Measurements from ENCODE around the gene OTOS.

Gene OTOS

GRCh38 chr2:240140920-240141319, 462 bp upstream of the OTOS start:
- H3K9ac ChIP-seq (ENCODE audit: low read depth, low read length) = no peak overlapping the region
- no peak overlapping the region for H3K4me2 ChIP-seq (ENCODE audit: low read length)
- no peaks in the 10 kb centered on the region for H3K36me3 ChIP-seq (ENCODE audit: insufficient read depth, low read length)
- H3K4me3 ChIP-seq (ENCODE audit: low read length) = no peak overlapping the region
- peaks cover 26% of the 10 kb centered on the region for H3K27me3 ChIP-seq (ENCODE audit: control insufficient read depth, insufficient read depth, low read length)
- H3K9me3 ChIP-seq (replicated peaks; ENCODE audit: low read length) = no peaks in the 10 kb centered on the region
- H3K4me1 ChIP-seq (ENCODE audit: control insufficient read depth, insufficient read depth, low read length) = peaks cover 4% of the 10 kb centered on the region

- Histone ChIP-seq H3K4me1 (ENCODE audit: control insufficient read depth, insufficient read depth, low read length) (peaks cover 10% of the 10 kb centered on the region), H3K9ac (ENCODE audit: low read depth, low read length) (no peak overlapping the region), H3K9me3 (replicated peaks; ENCODE audit: low read length) (no peaks in the 10 kb centered on the region), H3K27me3 (ENCODE audit: control insufficient read depth, insufficient read depth, low read length) (peaks cover 26% of the 10 kb centered on the region), H3K4me3 (ENCODE audit: low read length) (no peak overlapping the region), H3K36me3 (ENCODE audit: insufficient read depth, low read length) (no peaks in the 10 kb centered on the region), H3K4me2 (ENCODE audit: low read length) (no peak overlapping the region)
Measured at GRCh38 chr2:240139666-240140393, 628 bp downstream of the OTOS start.

DNA sequence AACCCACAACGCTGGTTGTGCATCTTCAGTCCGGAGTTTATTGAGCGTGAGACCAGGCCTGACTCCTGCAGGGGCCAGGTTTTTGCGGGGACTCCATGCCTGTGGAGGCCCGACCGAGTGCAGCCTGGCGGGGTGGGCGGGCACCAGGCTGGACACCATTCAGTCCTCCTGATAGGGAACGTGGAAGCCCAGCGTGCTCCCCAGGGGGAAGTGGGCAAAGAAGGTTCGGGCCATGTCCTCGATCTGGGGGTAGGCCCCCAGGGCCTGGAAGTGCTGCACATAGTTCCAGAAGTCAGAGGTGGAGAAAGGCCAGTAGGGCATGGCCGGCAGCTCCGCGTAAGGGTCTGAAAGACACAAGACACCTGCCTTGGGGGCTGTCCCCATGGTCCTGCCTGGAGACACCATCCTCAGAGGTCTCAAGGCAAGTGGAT, 1.4 kb downstream of the OTOS start:
- Histone ChIP-seq H3K4me1 (ENCODE audit: control insufficient read depth, insufficient read depth, low read length) (peaks cover 17% of the 10 kb centered on the region), H3K27me3 (ENCODE audit: control insufficient read depth, insufficient read depth, low read length) (peaks cover 26% of the 10 kb centered on the region)

GRCh38 chr2:240138254-240138984, 2.0 kb downstream of the OTOS start:
- Histone ChIP-seq H3K4me3 (ENCODE audit: low read length) (no peak overlapping the region), H3K27me3 (ENCODE audit: control insufficient read depth, insufficient read depth, low read length) (peaks cover 25% of the 10 kb centered on the region), H3K4me1 (ENCODE audit: control insufficient read depth, insufficient read depth, low read length) (peaks cover 17% of the 10 kb centered on the region), H3K9me3 (replicated peaks; ENCODE audit: low read length) (no peaks in the 10 kb centered on the region), H3K36me3 (ENCODE audit: insufficient read depth, low read length) (peaks cover 6% of the 10 kb centered on the region), H3K4me2 (ENCODE audit: low read length) (no peak overlapping the region), H3K9ac (ENCODE audit: low read depth, low read length) (no peak overlapping the region)

More for the DNA sequence above, 1.4 kb downstream of the OTOS start:
- Histone ChIP-seq H3K36me3 (ENCODE audit: insufficient read depth, low read length) (no peaks in the 10 kb centered on the region), H3K9ac (ENCODE audit: low read depth, low read length) (no peak overlapping the region), H3K4me2 (ENCODE audit: low read length) (no peak overlapping the region), H3K4me3 (ENCODE audit: low read length) (no peak overlapping the region), H3K9me3 (replicated peaks; ENCODE audit: low read length) (no peaks in the 10 kb centered on the region)

- Histone ChIP-seq H3K9ac (ENCODE audit: low read depth, low read length) (no peak overlapping the region), H3K4me2 (ENCODE audit: low read length) (no peak overlapping the region), H3K36me3 (ENCODE audit: insufficient read depth, low read length) (peaks cover 12% of the 10 kb centered on the region), H3K4me3 (ENCODE audit: low read length) (no peak overlapping the region), H3K9me3 (replicated peaks; ENCODE audit: low read length) (no peaks in the 10 kb centered on the region), H3K4me1 (ENCODE audit: control insufficient read depth, insufficient read depth, low read length) (peaks cover 17% of the 10 kb centered on the region), H3K27me3 (ENCODE audit: control insufficient read depth, insufficient read depth, low read length) (peaks cover 18% of the 10 kb centered on the region)
Measured at GRCh38 chr2:240137596-240138253, 2.7 kb downstream of the OTOS start.

DNA sequence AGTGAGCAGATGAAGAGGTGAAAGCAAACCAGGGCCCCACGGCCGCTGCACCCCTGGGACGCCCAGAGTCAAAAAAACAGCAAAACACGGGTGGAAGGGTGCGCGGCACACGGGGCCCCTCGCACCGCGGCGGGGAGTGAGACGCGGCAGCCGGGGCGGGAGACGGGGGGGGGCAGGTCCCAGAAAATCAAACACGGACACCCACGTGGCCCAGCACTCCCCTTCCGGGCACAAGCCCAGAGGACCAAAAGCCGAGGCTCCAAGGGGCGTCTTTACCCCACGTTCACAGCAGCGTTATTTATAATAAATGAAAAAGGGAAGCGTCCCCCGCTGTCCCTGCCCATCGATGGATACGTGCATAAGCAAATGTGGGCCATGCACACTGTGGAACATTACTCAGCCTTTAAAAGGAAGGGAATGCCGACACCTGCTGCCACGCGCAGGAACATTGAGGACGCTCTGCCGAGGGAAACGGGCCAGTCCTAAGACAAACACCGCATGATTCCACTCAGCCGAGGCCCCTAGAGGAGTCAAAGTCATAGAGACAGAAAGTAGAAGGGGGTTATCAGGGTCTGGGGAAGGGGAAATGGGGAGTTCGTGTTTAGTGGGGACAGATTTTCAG, 3.7 kb downstream of the OTOS start:
- Histone ChIP-seq H3K27me3 (ENCODE audit: control insufficient read depth, insufficient read depth, low read length) (peaks cover 10% of the 10 kb centered on the region), H3K9me3 (replicated peaks; ENCODE audit: low read length) (no peaks in the 10 kb centered on the region), H3K4me1 (ENCODE audit: control insufficient read depth, insufficient read depth, low read length) (peaks cover 17% of the 10 kb centered on the region), H3K4me3 (ENCODE audit: low read length) (peak overlapping the region; percentile 88), H3K36me3 (ENCODE audit: insufficient read depth, low read length) (peaks cover 22% of the 10 kb centered on the region), H3K9ac (ENCODE audit: low read depth, low read length) (peak overlapping the region; percentile 89), H3K4me2 (ENCODE audit: low read length) (peak overlapping the region; percentile 86)

DNA sequence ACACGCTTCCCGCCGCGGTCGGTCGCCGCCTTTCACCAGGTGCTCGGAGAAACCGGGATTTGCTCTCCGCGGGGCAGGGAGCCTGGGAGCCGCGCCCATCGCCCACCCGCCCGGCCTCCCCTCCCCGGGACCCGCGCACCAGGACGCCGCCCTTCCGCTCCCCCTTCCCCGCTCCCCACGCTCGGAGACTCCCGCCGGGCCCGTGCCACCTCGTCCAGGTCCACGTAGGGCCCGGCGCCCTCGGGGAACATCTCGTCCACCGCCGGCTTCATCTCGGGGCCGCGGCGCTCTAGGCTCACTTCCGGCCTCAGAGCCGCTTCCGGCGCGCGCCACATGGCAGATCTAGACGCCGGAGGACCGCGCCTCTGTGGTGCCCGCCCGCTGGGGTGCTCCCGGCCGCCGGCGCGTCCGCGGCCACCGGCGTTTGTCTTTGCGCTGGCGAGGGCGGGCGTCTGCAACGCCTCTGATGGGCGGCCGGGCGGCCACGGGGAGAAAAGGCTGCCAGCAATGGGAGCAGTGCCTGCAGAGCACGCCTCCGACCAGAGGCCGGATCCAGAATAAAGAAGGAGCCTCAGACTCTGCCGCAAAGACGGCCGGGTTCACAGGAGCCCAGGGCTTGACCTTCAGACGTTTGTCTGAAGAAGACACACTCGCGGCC, 4.3 kb downstream of the OTOS start, which contains the start of gene COPS9:
Gene COPS9, minus strand, starts transcription at position 293 of the 658 bp plus-strand sequence. Its CDS starts 21 bp downstream, at position 272.
- Histone ChIP-seq H3K9ac (ENCODE audit: low read depth, low read length) (peak within 1 kb of the TSS; percentile 89), H3K4me2 (ENCODE audit: low read length) (peak within 1 kb of the TSS; percentile 92), H3K36me3 (ENCODE audit: insufficient read depth, low read length) (peaks cover 27% of the 10 kb centered on the region), H3K4me1 (ENCODE audit: control insufficient read depth, insufficient read depth, low read length) (peaks cover 17% of the 10 kb centered on the region), H3K9me3 (replicated peaks; ENCODE audit: low read length) (no peaks in the 10 kb centered on the region), H3K27me3 (ENCODE audit: control insufficient read depth, insufficient read depth, low read length) (peaks cover 4% of the 10 kb centered on the region), H3K4me3 (ENCODE audit: low read length) (peak within 1 kb of the TSS; percentile 88)

DNA sequence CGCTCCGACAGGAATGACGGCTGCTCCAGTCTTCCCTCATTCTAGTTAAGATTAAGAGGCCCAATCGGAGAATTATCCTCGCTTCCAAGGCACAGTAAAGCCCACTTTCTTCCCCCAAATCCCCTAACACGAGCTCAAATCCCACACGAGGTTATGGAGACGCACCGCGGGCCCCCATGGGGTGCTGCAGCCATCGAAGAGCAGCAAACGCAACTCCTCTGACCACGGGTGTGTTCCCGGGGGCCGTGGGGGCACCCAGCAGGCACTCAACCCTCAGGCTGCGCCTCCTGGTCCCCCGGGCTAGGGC, 4.8 kb downstream of the OTOS start:
- peak overlapping the region; percentile 92 for H3K4me2 ChIP-seq (ENCODE audit: low read length)
- H3K27me3 ChIP-seq (ENCODE audit: control insufficient read depth, insufficient read depth, low read length) = no peaks in the 10 kb centered on the region
- H3K36me3 ChIP-seq (ENCODE audit: insufficient read depth, low read length) = peaks cover 32% of the 10 kb centered on the region
- H3K4me1 ChIP-seq (ENCODE audit: control insufficient read depth, insufficient read depth, low read length) = peaks cover 17% of the 10 kb centered on the region
- H3K9me3 ChIP-seq (replicated peaks; ENCODE audit: low read length) = no peaks in the 10 kb centered on the region
- H3K4me3 ChIP-seq (ENCODE audit: low read length) = peak overlapping the region; percentile 88
- H3K9ac ChIP-seq (ENCODE audit: low read depth, low read length) = peak overlapping the region; percentile 89

GRCh38 chr2:240134956-240135520, 5.4 kb downstream of the OTOS start:
- Histone ChIP-seq H3K4me3 (ENCODE audit: low read length) (peak overlapping the region; percentile 88), H3K9me3 (replicated peaks; ENCODE audit: low read length) (no peaks in the 10 kb centered on the region), H3K4me1 (ENCODE audit: control insufficient read depth, insufficient read depth, low read length) (peaks cover 17% of the 10 kb centered on the region), H3K36me3 (ENCODE audit: insufficient read depth, low read length) (peaks cover 38% of the 10 kb centered on the region), H3K27me3 (ENCODE audit: control insufficient read depth, insufficient read depth, low read length) (no peaks in the 10 kb centered on the region), H3K9ac (ENCODE audit: low read depth, low read length) (peak overlapping the region; percentile 89), H3K4me2 (ENCODE audit: low read length) (peak overlapping the region; percentile 92)

DNA sequence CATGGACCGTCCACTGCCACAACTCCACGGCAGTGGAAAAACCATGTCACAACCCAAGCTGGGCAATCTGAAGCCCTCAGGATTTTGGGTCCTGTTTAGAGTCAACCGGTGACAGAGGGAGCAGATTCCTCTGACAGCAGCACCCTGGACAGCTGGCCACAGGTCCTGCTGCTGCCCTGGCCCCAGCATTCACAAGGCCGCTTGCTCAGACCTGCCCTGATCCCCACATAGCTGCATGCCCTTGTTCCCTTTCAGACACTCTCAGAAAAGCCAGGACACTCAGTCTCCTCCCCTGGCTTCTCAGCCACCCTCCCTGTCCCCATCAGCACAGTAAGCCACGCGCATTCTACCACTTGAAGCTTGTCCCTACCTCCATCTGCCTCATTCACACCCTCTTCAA, 6.0 kb downstream of the OTOS start:
- peak overlapping the region; percentile 88 for H3K4me3 ChIP-seq (ENCODE audit: low read length)
- H3K36me3 ChIP-seq (ENCODE audit: insufficient read depth, low read length) = peaks cover 44% of the 10 kb centered on the region
- no peaks in the 10 kb centered on the region for H3K27me3 ChIP-seq (ENCODE audit: control insufficient read depth, insufficient read depth, low read length)
- peak overlapping the region; percentile 92 for H3K4me2 ChIP-seq (ENCODE audit: low read length)
- H3K9me3 ChIP-seq (replicated peaks; ENCODE audit: low read length) = no peaks in the 10 kb centered on the region
- peak overlapping the region; percentile 89 for H3K9ac ChIP-seq (ENCODE audit: low read depth, low read length)
- H3K4me1 ChIP-seq (ENCODE audit: control insufficient read depth, insufficient read depth, low read length) = peaks cover 17% of the 10 kb centered on the region
